Keratinocyte (primary cell): ENCODE measurements around the gene TENM3. TPM values are rescaled to one million over a fixed set of nuclear protein-coding genes. Genes with fewer than 3 reads are reported as not detected.
"Not testable (repeated sequence)": the region's sequence is repeated elsewhere in the genome, so short reads cannot be mapped to it uniquely, and the experiment has no call there.

Experiments
- DNase-seq: peaks from one replicate; pipeline ENCODE4 v3.0.0-alpha.2; 2011; ENCODE audit warnings: low read depth, missing footprints, low spot score
- FAIRE-seq: peaks from 2 replicates; lab custom pipeline; 2011; peaks lifted over from hg19 to GRCh38; lab: Jason Lieb, UNC
- H2AFZ ChIP-seq: 2 replicates; pipeline ENCODE4 v1.6.0; 2012; ENCODE audit warnings: low read length, control low read depth, inconsistent platforms; ENCODE audit not compliant: control insufficient read depth
- H3K27ac ChIP-seq: 2 replicates; pipeline ENCODE4 v1.5.1; 2011; ENCODE audit warnings: low read length; ENCODE audit not compliant: control insufficient read depth, insufficient read depth
- H3K27me3 ChIP-seq: 3 replicates; pipeline ENCODE4 v1.6.0; 2011; ENCODE audit warnings: low read length; ENCODE audit not compliant: control insufficient read depth, insufficient read depth; ENCODE audit errors: extremely low read depth
- H3K36me3 ChIP-seq, 2 experiments: 2 replicates in 1 of 2; 3 replicates in 1 of 2; pipeline ENCODE4 v1.5.1; 2011; ENCODE audit warnings: low read length in 2 of 2, mild to moderate bottlenecking in 1 of 2; ENCODE audit not compliant: control insufficient read depth in 2 of 2, insufficient read depth in 2 of 2; ENCODE audit errors: extremely low read depth in 1 of 2
- H3K4me1 ChIP-seq: 3 replicates; pipeline ENCODE4 v1.5.1; 2011; ENCODE audit warnings: low read length; ENCODE audit not compliant: control insufficient read depth, insufficient read depth; ENCODE audit errors: extremely low read depth
- H3K4me2 ChIP-seq: 3 replicates; pipeline ENCODE4 v1.6.0; 2011; ENCODE audit warnings: low read depth, low read length; ENCODE audit not compliant: control insufficient read depth, insufficient read depth; ENCODE audit errors: extremely low read depth
- H3K4me3 ChIP-seq, 3 experiments: fragments of 200-600 bp in 1 of 3; sonication (generic) in 1 of 3; 2 replicates in 2 of 3; 3 replicates in 1 of 3; pipeline ENCODE4 v1.5.1; 2011 to 2016; ENCODE audit warnings: low read length in 3 of 3, mild to moderate bottlenecking in 3 of 3, control low read depth in 2 of 3, inconsistent platforms in 1 of 3, low read depth in 1 of 3, mixed read lengths in 1 of 3, mixed run types in 1 of 3, moderate library complexity in 1 of 3; ENCODE audit not compliant: control insufficient read depth in 2 of 3, insufficient read depth in 2 of 3; ENCODE audit errors: extremely low read depth in 1 of 3
- H3K79me2 ChIP-seq: 2 replicates; pipeline ENCODE4 v1.6.0; 2012; ENCODE audit warnings: low read length; ENCODE audit not compliant: control insufficient read depth, insufficient read depth
- H3K9ac ChIP-seq: 3 replicates; pipeline ENCODE4 v1.6.0; 2011; ENCODE audit warnings: low read length; ENCODE audit not compliant: control insufficient read depth, insufficient read depth; ENCODE audit errors: extremely low read depth
- H3K9me1 ChIP-seq: 3 replicates; pipeline ENCODE4 v1.6.0; 2011; ENCODE audit warnings: low read length; ENCODE audit not compliant: control insufficient read depth, insufficient read depth; ENCODE audit errors: extremely low read depth
- H3K9me3 ChIP-seq: 2 replicates; pipeline ENCODE4 v1.5.1; 2012; ENCODE audit warnings: low read depth, low read length; ENCODE audit not compliant: control insufficient read depth
- H4K20me1 ChIP-seq: 3 replicates; pipeline ENCODE4 v1.6.0; 2011; ENCODE audit warnings: low read length; ENCODE audit not compliant: control insufficient read depth, insufficient read depth; ENCODE audit errors: extremely low read depth
- CTCF ChIP-seq, 3 experiments: IDR thresholded peaks in 1 of 3; conservative IDR thresholded peaks in 1 of 3; optimal IDR thresholded peaks in 1 of 3; 2 replicates in 2 of 3; 3 replicates in 1 of 3; pipeline versions ENCODE3 to v1.5.1; 2011; ENCODE audit warnings: low read length in 3 of 3, mild to moderate bottlenecking in 3 of 3, moderate library complexity in 2 of 3, control low read depth in 1 of 3, inconsistent platforms in 1 of 3; ENCODE audit not compliant: insufficient read depth in 2 of 3; ENCODE audit errors: extremely low read depth in 1 of 3
- EZH2 ChIP-seq: IDR thresholded peaks from one replicate; pipeline ENCODE4 v1.6.1; 2012; ENCODE audit warnings: inconsistent platforms, mild to moderate bottlenecking, low read length, moderate library complexity
- dilution Hi-C: fragments of 300-500 bp; cut with MboI; formaldehyde crosslinking; loops from one replicate; pipeline ENCODE4 v1.7.0; 2020; ENCODE audit warnings: low sequenced_read_pairs; ENCODE audit not compliant: extremely low pct_ligation_motif_present
- polyA minus RNA-seq, 3 experiments: library from RNA; depleted of rRNA, polyadenylated mRNA; stranded (reverse); fragments of >200 nt; gene quantifications; 1 replicate in 1 of 3; 2 replicates in 1 of 3; 3 replicates in 1 of 3; pipeline ENCODE4 v1.2.3, GENCODE V29; 2011
- polyA plus RNA-seq, 5 experiments: library from polyadenylated mRNA; depleted of rRNA in 3 of 5; stranded (reverse) in 3 of 5; stranded (forward) in 1 of 5; unstranded in 1 of 5; fragments of >200 nt; gene quantifications; 1 replicate in 1 of 5; 2 replicates in 3 of 5; 3 replicates in 1 of 5; pipeline versions ENCODE4 v1.2.1 to v1.2.3, GENCODE V29; 2011 to 2012; ENCODE audit warnings: missing spikeins in 2 of 5, low read depth in 1 of 5, low replicate concordance in 1 of 5

TENM3 gene
- polyA plus RNA-seq = 17.0 to 20.9 TPM (median 18.8 TPM) in 3 replicates
- polyA plus RNA-seq (2011; ENCODE audit: low read depth) = 8.8 TPM
- 3.9 and 4.9 TPM in 2 replicates for polyA plus RNA-seq (2011; cell fraction: cytosol; rRNA removed)
- polyA plus RNA-seq (2011; cell fraction: nucleus; rRNA removed) = 25.4 and 26.5 TPM in 2 replicates
- polyA plus RNA-seq (2012; ENCODE audit: low replicate concordance) = 4.9 and 19.5 TPM in 2 replicates
- polyA minus RNA-seq = 51.9 to 65.0 TPM (median 63.1 TPM) in 3 replicates
- polyA minus RNA-seq (2011; cell fraction: cytosol; rRNA and poly(A)+ RNA removed) = 10.2 TPM
- 111 and 165 TPM in 2 replicates for polyA minus RNA-seq (2011; cell fraction: nucleus; rRNA and poly(A)+ RNA removed)

DNA sequence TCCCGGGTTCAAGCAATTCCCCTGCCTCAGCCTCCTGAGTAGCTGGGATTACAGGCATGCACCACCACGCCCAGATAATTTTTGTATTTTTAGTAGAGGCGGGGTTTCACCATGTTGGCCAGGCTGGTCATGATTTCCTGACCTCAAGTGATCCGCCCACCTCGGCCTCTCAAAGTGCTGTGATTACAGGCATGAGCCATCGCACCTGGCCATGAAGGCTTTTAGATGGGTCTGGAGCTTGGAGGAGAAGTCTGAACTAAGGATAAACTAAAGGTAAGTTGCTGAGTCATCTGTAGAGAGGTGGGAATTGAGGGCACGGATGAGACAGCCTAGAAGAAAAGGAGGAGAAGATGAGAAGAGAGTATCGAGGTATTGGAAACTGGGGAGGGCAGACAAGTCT lies at the start of gene TENM3:
TENM3 (plus strand) TSS at position 199 of the 400 bp plus-strand sequence. CDS start 80,619 bp downstream, outside the sequence.
- H3K36me3 ChIP-seq, DNase-seq, H3K9me3 ChIP-seq, H3K4me2 ChIP-seq, H3K4me3 ChIP-seq, H4K20me1 ChIP-seq, H2AFZ ChIP-seq, H3K79me2 ChIP-seq, H3K9ac ChIP-seq, H3K9me1 ChIP-seq, dilution Hi-C loops, H3K27me3 ChIP-seq, FAIRE-seq: not testable (repeated sequence)
- peaks cover 60% of the 10 kb centered on the region for H3K4me1 ChIP-seq
- H3K27ac ChIP-seq = peak within 1 kb of the TSS; percentile 27

DNA sequence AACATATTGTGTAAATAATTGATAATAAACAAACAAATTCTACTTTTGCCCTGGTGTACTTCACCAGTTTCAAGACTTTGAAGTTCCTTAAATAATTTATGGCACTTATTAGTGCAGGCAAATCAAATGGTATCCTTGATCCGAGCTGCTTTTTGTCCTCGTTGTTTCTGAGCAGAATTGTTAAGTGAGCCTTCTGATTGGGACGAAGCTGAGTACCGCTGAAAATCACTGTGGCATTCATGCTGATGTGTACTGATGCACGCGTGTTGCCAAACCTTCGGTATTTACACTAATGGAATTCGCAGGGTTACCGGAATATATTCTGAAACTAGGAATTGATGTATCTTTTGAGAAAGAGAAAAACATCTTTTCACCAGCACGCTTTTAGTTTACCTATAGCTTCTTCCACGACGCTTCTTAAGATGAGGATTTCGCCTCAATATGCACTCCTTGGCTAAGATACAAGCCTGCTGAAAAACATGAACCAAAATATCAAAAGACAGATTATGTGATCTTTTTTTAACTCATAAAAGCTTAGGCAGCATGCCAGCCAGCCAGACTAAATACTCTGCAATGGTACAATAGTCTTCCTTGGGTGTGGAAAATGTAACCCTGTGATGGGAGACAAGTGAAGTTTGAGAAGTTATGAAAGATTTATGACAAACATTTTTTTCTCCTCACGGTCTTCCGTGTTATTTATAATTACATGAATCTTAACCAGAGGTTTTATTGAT lies 48.9 kb upstream of the TENM3 start:
- dilution Hi-C loops = no loop called here
- FAIRE-seq (peak; percentile 58), DNase-seq (no peak)
- H3K4me1 ChIP-seq = peaks cover 36% of the 10 kb centered on the region
- H4K20me1 ChIP-seq = no peaks in the 10 kb centered on the region
- H3K4me3 ChIP-seq = no peak overlapping the region
- H3K27me3 ChIP-seq = no peaks in the 10 kb centered on the region
- H3K9me1 ChIP-seq = no peaks in the 10 kb centered on the region
- no peak overlapping the region for H3K9ac ChIP-seq
- peak overlapping the region; percentile 62 for H3K4me2 ChIP-seq
- H3K79me2 ChIP-seq = peaks cover 32% of the 10 kb centered on the region
- no peaks in the 10 kb centered on the region for H3K9me3 ChIP-seq
- peak overlapping the region; percentile 3 for H2AFZ ChIP-seq
- H3K27ac ChIP-seq = no peak overlapping the region
- H3K36me3 ChIP-seq = no peaks in the 10 kb centered on the region
- no peak for TF ChIP-seq EZH2
- TF ChIP-seq CTCF (optimal IDR thresholded peaks at IDR 0.05 in 1 of 3, IDR thresholded peaks at IDR 0.05 in 1 of 3, conservative IDR thresholded peaks at IDR 0.05 in 1 of 3; ENCODE audit: extremely low read depth in 1 of 3, insufficient read depth in 2 of 3, low read length in 3 of 3) = no peak
